Suppressor macrophage treated with lipopolysaccharide for 4 hours (primary cell): Measurements from ENCODE around the gene SEZ6L2.
"Not testable (repeated sequence)": the region's sequence is repeated elsewhere in the genome, so short reads cannot be mapped to it uniquely, and the experiment has no call there.

Source experiments
- DNase-seq: peaks from one replicate; pipeline ENCODE4 v3.0.0-alpha.2; 2020

Gene SEZ6L2

DNA sequence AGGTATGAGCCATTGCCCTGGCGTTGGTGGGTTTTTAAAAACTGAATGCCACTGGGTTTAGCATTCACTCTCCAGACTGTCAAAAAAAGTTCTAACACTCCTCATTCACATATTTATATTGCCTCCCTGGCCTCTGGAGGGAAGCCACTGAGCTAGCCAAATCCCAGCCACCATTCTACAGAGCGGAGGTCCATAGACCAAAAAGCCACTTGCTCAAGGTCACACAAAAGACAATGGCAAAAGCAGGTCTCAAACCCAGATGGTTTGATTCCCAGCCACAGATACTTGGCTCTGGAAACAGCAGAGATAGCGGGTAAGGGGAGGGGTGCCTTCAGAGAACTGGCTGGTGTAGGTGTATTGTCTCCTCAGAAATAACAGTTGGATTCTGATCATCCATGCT lies 18.3 kb downstream of the SEZ6L2 start:
- DNase-seq = no peak

- DNase-seq = no peak
Observed at GRCh38 chr16:29878172-29878571, 21.2 kb downstream of the SEZ6L2 start.

- DNase-seq = peak; percentile 60
Observed at GRCh38 chr16:29877266-29877961, 21.9 kb downstream of the SEZ6L2 start.

GRCh38 chr16:29876594-29877249 lies 22.6 kb downstream of the SEZ6L2 start:
- no peak for DNase-seq

DNA sequence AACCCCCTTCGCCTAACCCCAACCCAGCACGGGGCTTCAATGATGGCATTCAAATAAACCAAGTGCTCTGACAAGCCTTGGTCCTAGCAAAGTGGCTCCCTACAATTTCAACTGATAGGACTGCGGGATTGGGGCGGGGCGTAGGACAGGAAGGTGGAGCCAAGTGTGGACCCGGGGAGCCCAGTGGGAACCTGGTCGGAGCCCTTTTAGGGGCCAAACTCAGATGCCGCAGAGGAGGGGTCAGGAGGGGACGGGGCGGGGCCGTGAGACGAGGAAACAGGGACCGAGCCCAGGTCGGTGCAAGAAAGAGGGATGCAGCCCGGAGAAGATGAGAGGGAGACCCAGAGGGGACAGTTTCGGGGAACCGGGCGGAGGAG lies 23.1 kb downstream of the SEZ6L2 start:
- no peak for DNase-seq

GRCh38 chr16:29875206-29875605 lies 24.1 kb downstream of the SEZ6L2 start:
- no peak for DNase-seq

DNA sequence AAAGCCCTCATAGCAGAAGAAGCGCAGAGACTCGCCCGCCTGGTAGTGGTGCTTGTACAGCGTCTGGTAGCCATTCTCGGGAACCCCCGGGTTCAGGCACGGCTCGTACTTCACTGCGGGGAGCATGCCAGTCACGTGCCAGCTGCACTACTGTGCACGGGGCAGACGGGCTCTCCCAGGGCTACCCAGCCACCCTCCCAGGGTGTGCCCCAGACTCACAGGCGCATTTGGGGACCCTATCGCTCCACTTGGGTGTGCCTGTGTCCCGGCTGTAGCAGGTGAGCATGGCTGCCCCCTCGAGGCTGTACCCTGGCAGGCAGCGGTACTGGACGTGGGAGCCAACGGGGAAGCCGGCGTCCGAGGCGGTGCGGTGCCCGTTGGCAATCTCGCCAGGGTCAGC lies 26.0 kb downstream of the SEZ6L2 start:
- DNase-seq = no peak

- DNase-seq = no peak
Observed at GRCh38 chr16:29871822-29872546, 27.4 kb downstream of the SEZ6L2 start.

DNA sequence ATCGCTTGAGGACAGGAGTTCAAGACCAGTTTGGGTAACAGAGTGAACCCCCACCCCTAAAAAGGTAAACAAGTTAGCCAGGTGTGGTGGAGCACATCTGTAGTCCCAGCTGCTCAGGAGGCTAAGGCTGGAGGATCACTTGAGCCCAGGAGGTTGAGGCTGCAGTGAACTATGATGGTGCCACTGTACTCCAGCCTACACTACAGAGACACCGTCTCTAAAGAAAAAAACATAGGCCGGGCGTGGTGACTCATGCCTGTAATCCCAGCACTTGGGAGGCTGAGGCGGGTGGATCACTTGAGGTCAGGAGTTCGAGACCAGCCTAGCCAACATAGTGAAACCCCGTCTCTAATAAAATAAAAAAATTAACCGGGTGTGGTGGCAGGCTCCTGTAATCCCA lies 30.3 kb downstream of the SEZ6L2 start:
- not testable (repeated sequence) for DNase-seq

DNA sequence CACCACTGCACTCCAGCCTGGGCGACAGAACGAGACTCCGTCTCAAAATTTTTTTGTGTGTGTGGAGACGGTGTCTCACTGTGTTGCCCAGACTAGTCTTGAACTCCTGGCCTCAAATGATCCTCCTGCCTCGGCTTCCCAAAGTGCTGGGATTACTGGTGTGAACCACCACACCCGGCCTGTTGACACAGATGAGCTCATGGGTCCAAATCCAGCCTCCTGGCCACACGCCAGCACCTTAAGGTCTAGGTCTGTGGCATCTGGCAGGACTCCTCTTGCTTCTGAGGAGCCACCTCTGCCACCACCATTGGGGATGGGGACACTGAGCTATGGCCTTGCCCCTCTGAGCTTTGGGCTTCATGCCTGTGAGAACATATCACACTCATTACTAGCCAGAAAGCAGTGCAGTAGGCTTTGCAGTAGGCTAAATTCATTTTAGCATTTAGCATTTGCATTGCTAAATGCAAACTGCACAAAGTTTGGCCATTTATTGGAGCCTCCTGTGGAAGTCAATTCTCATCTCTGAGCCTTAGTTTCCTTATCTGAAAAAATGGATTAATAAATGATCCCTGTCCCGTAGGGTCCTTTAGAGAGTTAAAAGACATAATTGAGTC lies 30.8 kb downstream of the SEZ6L2 start:
- DNase-seq = no peak

- DNase-seq = no peak
Observed at GRCh38 chr16:29864205-29864604, 35.1 kb downstream of the SEZ6L2 start.

DNA sequence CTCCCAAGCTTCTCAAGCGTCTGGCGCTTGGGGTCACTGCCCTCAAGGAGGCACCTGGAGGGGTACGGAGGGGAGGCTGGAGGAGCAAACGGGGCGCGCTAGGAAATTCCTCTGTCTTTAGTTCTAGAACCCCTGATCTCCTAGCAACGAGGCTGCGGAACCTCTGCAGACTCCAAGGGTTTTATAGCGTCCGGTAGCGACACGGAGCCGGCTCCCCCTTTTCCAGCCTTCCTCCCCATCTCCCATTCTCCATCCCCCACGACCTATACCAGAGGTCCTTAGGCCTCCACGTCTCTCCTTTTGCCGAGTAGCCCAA lies 35.7 kb downstream of the SEZ6L2 start:
- no peak for DNase-seq

DNA sequence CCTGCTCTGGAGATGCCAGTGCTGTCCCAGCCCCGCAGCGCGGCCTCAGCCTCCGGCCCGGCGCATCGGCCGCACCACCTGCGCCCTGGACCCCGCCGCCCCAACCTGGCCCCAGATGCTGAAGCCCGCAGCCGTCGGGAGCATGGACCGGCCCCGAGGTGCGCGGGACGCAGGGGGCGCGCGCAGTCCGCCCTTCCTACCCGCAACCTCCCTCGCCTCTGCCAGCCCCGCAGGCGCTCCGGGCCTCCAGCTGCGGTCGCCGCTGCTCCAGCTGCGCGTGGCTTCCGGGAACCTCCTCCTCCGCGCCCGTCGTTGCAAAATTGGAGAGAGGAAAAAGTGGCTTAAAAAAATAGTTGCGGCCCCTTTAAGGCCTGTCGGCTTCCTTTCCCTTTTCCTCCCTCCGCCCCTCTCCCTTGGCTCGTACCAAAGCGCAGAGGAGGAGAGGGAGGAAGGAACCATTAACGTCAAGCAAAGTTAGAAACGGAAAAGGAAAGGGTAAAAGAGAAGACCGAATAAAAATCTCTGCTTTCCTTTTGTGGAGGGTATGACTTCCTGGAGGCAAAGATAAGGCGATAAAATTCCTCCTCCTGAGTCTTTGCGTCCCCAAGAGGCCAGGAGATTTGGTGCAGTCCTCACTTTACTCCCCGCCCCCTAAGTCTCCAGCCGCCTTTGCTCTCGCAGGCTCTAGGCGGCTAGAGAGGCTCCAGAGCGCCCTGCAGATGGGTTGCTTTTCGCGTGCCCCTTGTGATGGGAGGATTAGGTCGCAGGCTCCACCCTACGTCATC lies 36.3 kb downstream of the SEZ6L2 start, which contains the start of gene CDIPT:
Gene CDIPT (minus strand): TSS at position 343 of the 785 bp plus-strand sequence. CDS start 369 bp downstream, outside the sequence.
- peak; percentile 98 for DNase-seq

DNA sequence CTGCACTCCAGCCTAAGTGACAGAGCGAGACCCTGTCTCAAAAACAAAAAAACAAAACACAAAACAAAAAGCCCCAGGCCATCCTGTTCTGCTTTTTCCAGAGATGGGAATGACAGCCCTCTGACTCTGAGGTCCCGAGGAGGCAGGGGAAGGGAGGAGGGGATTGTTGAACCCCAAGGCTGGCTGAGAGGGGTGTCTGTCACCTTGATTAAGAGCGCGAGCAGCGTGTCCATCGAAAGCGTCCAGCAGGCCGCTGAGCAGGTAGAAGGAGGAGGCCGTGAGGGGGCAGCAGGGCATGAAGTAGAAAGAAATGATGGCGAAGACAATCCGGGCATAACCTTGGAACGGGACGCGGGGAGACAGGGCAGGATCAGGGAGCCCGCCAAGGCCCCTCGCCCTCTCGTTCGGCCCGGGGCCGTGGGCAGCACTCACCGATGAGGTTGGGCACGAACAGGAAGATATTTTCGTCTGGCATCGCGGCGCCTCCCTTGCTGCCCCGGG lies 36.9 kb downstream of the SEZ6L2 start:
- DNase-seq = no peak

- no peak for DNase-seq
Observed at GRCh38 chr16:29860218-29860617, 39.1 kb downstream of the SEZ6L2 start.

- no peak for DNase-seq
Observed at GRCh38 chr16:29858974-29859373, 40.4 kb downstream of the SEZ6L2 start.

DNA sequence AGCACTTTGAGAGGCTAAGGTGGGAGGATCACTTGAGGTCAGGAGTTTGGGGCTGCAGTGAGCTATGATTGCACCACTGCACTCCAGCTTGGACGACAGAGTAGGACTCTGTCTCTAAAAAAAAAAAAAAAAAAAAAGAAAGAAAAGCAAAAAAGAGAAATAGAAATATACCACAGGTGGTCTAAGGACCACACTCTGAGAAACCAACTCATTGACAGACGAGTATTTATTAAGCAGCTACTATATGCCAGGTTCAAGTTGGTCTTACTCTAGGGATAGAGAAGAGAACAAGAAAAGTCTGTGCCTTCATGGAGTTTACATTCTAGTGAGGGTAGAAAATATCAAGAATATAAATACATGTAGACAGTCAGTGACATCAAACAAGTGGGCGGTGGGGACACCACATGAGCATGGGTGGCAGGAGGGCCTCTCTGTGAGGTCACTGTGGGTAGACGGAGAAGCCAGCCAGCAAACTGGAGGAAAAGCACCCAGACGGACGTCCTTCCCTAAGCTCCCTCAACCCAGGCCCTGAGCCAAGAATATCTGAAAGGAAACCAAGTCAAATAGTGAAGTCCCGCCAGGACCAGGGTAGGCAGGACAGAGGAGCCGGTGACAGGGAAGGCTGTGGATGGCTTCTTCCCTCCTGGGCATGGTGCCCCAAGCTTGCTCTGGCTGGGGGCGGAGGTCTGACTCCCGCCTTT lies 41.1 kb downstream of the SEZ6L2 start:
- peak; percentile 52 for DNase-seq

- no peak for DNase-seq
Observed at GRCh38 chr16:29857133-29857760, 42.1 kb downstream of the SEZ6L2 start.

DNA sequence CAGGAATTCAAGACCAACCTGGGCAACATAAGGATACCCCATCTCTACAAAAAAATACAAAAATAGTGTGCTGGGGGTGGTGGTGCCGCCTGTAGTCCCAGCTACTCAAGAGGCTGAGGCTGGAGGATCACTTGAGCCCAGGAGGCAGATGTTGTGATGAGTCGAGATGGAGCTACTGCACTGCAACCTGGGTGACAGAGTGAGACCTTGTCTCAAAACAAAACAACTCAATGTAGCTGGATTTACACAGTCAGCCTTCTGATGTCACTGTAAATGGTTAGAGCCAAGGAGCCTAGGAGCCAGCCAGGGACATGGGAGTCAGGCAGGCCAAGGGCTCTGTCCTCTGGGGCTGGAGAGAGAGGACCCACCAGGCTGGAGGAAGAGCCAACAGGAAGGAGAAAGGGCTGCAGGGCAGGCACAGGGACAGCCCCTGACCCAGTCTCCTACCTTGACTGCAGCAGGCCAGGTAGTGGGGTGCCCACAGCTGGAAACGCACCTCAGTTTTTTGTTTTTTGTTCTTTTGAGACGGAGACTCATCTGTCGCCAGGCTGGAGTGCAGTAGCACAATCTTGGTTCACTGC lies 44.7 kb downstream of the SEZ6L2 start:
- DNase-seq = no peak

DNA sequence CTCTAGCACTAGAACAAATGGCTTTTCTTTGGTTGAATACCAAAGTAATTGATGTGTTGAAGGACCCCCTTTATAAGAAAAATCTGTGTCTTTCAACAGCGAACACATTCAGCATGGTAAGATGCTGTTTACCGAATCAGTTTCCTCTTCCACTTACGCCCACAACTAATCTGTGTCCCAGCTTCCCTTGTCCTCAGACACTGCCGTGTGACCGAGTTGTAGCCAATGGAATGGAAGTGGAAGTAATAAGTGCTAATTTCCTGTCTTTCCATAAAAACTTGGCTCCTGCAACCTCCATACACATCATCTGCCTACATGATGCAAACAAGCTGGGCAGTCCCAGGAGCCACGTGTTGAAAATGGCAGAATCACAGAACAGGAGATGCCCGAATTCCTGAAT lies 46.7 kb downstream of the SEZ6L2 start:
- DNase-seq = peak; percentile 34

GRCh38 chr16:29850998-29851397 lies 48.4 kb downstream of the SEZ6L2 start:
- DNase-seq = no peak
